Transverse colon (tissue), 4 donors: Measurements from ENCODE around the gene RRAD.

ENCODE experiments used
- EP300 ChIP-seq: sonication (generic); formaldehyde crosslinking; IDR thresholded peaks from one replicate; pipeline ENCODE4 v1.6.1; 2017; ENCODE audit warnings: antibody characterized with exemption, low read depth
- POLR2A ChIP-seq: fragments of 450-650 bp; IDR thresholded peaks from one replicate; pipeline ENCODE4 v1.6.1; 2016; ENCODE audit warnings: antibody characterized with exemption, mild to moderate bottlenecking, moderate library complexity
- POLR2AphosphoS5 ChIP-seq, 3 donors: sonication (generic); formaldehyde crosslinking; IDR thresholded peaks; one replicate each; pipeline ENCODE4 v1.6.1; 2016; ENCODE audit warnings: antibody characterized with exemption in 3 of 3
- TF ChIP-seq, protein P1 (sequence below), 5 experiments: fragments of 200-600 bp in 3 of 5; fragments of 450-650 bp in 2 of 5; sonication (generic) in 3 of 5; IDR thresholded peaks; 1 replicate in 2 of 5; 2 replicates in 3 of 5; pipeline ENCODE4 v1.5.1; 2016 to 2017; ENCODE audit warnings: antibody characterized with exemption in 5 of 5, inconsistent platforms in 3 of 5, mild to moderate bottlenecking in 2 of 5, moderate library complexity in 1 of 5

DNA sequence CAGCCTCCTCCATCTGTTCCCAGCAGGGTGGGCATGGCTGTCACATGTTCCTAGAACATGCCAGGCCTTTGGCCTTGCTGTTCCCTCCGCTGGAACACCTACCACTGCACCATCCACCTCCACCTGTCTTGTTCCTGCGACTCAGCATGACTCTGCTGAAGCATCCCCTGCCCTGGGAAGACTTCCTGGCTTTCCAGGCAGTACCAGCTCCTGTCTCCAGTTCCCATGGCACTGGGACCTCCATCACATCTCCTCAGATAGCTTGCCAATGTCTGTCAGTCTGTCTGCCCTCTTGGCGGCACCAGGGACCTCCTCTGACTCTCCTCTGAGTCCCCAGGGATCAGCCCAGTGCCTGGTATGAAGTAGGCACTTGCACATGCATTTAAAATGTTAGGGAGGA is 29.3 kb downstream of the RRAD start:
- no peak for TF ChIP-seq EP300
- TF ChIP-seq, protein P1, sequence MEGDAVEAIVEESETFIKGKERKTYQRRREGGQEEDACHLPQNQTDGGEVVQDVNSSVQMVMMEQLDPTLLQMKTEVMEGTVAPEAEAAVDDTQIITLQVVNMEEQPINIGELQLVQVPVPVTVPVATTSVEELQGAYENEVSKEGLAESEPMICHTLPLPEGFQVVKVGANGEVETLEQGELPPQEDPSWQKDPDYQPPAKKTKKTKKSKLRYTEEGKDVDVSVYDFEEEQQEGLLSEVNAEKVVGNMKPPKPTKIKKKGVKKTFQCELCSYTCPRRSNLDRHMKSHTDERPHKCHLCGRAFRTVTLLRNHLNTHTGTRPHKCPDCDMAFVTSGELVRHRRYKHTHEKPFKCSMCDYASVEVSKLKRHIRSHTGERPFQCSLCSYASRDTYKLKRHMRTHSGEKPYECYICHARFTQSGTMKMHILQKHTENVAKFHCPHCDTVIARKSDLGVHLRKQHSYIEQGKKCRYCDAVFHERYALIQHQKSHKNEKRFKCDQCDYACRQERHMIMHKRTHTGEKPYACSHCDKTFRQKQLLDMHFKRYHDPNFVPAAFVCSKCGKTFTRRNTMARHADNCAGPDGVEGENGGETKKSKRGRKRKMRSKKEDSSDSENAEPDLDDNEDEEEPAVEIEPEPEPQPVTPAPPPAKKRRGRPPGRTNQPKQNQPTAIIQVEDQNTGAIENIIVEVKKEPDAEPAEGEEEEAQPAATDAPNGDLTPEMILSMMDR (IDR thresholded peaks at IDR 0.05) = no peak
- TF ChIP-seq POLR2A = no peak
- no peak for TF ChIP-seq POLR2AphosphoS5 (IDR thresholded peaks at IDR 0.05)
